ENCODE data around the gene SRBD1.

Gene SRBD1

GRCh38 chr2:45469314-45470099, 141.6 kb downstream of the SRBD1 start:
- no peak for DNase-seq (ENCODE audit: low spot score)

GRCh38 chr2:45468279-45468678, 142.8 kb downstream of the SRBD1 start:
- DNase-seq (ENCODE audit: low spot score) = no peak

- no peak for DNase-seq (ENCODE audit: low spot score)
Measured at GRCh38 chr2:45466053-45466452, 145.0 kb downstream of the SRBD1 start.

- DNase-seq (ENCODE audit: low spot score) = no peak
Measured at GRCh38 chr2:45460825-45461224, 150.2 kb downstream of the SRBD1 start.

GRCh38 chr2:45459860-45460259, 151.2 kb downstream of the SRBD1 start:
- no peak for DNase-seq (ENCODE audit: low spot score)

- peak; percentile 41 for DNase-seq (ENCODE audit: low spot score)
Measured at GRCh38 chr2:45458909-45459563, 152.0 kb downstream of the SRBD1 start.

- no peak for DNase-seq (ENCODE audit: low spot score)
Measured at GRCh38 chr2:45457211-45457945, 153.7 kb downstream of the SRBD1 start.

- DNase-seq (ENCODE audit: low spot score) = no peak
Measured at GRCh38 chr2:45452866-45453265, 158.2 kb downstream of the SRBD1 start.

GRCh38 chr2:45450634-45451033, 160.4 kb downstream of the SRBD1 start:
- DNase-seq (ENCODE audit: low spot score) = no peak

GRCh38 chr2:45448217-45448616, 162.8 kb downstream of the SRBD1 start:
- DNase-seq (ENCODE audit: low spot score) = no peak

GRCh38 chr2:45446016-45446415, 165.1 kb downstream of the SRBD1 start:
- DNase-seq (ENCODE audit: low spot score) = no peak

GRCh38 chr2:45445037-45445436, 166.0 kb downstream of the SRBD1 start:
- DNase-seq (ENCODE audit: low spot score) = no peak

GRCh38 chr2:45443012-45443411, 168.1 kb downstream of the SRBD1 start:
- no peak for DNase-seq (ENCODE audit: low spot score)

- no peak for DNase-seq (ENCODE audit: low spot score)
Measured at GRCh38 chr2:45442026-45442425, 169.0 kb downstream of the SRBD1 start.

GRCh38 chr2:45441571-45441970, 169.5 kb downstream of the SRBD1 start:
- DNase-seq (ENCODE audit: low spot score) = no peak

GRCh38 chr2:45439788-45440773, 171.0 kb downstream of the SRBD1 start:
- DNase-seq (ENCODE audit: low spot score) = no peak

GRCh38 chr2:45438872-45439665, 172.0 kb downstream of the SRBD1 start:
- DNase-seq (ENCODE audit: low spot score) = no peak

- no peak for DNase-seq (ENCODE audit: low spot score)
Measured at GRCh38 chr2:45436456-45436855, 174.6 kb downstream of the SRBD1 start.

- no peak for DNase-seq (ENCODE audit: low spot score)
Measured at GRCh38 chr2:45435316-45435715, 175.8 kb downstream of the SRBD1 start.

GRCh38 chr2:45433363-45433762, 177.7 kb downstream of the SRBD1 start:
- no peak for DNase-seq (ENCODE audit: low spot score)

GRCh38 chr2:45432406-45432805, 178.7 kb downstream of the SRBD1 start:
- DNase-seq (ENCODE audit: low spot score) = no peak
